Small intestine (tissue), 7 donors: Measurements from ENCODE around the gene RANBP3L. TPM values are rescaled to one million over a fixed set of nuclear protein-coding genes. Genes with fewer than 3 reads are reported as not detected.
A peak's percentile ranks its signal among the peaks of the same experiment; 100 is the strongest.

Experiments
- DNase-seq, 2 donors: peaks; one replicate each; pipeline versions ENCODE4 v3.0.0 to v3.0.0-alpha.2; 2013
- FAIRE-seq: peaks from 2 replicates; lab custom pipeline; 2012; peaks lifted over from hg19 to GRCh38; lab: Jason Lieb, UNC
- H3K27ac ChIP-seq, 3 donors: one replicate each; pipeline ENCODE4 v1.5.1; 2013; ENCODE audit warnings: low read length in 2 of 3, mild to moderate bottlenecking in 2 of 3, control low read depth in 1 of 3, inconsistent platforms in 1 of 3, low read depth in 1 of 3, moderate library complexity in 1 of 3
- H3K27me3 ChIP-seq, 3 donors: one replicate each; pipeline ENCODE4 v1.6.1; 2013; ENCODE audit warnings: low read length in 3 of 3, inconsistent platforms in 1 of 3; ENCODE audit not compliant: control insufficient read depth in 3 of 3, insufficient read depth in 3 of 3
- H3K36me3 ChIP-seq, 3 donors: one replicate each; pipeline ENCODE4 v1.6.1; 2013; ENCODE audit warnings: low read length in 3 of 3, inconsistent platforms in 1 of 3, low read depth in 1 of 3, mild to moderate bottlenecking in 1 of 3, moderate library complexity in 1 of 3; ENCODE audit not compliant: control insufficient read depth in 3 of 3, insufficient read depth in 2 of 3
- H3K4me1 ChIP-seq, 3 donors: one replicate each; pipeline ENCODE4 v1.6.1; 2013; ENCODE audit warnings: low read length in 2 of 3, inconsistent platforms in 1 of 3, low read depth in 1 of 3, mild to moderate bottlenecking in 1 of 3, moderate library complexity in 1 of 3; ENCODE audit not compliant: control insufficient read depth in 3 of 3, insufficient read depth in 2 of 3
- H3K4me3 ChIP-seq, 3 donors: one replicate each; pipeline ENCODE4 v1.5.1; 2013; ENCODE audit warnings: low read length in 3 of 3, control low read depth in 1 of 3, inconsistent platforms in 1 of 3, low read depth in 1 of 3, mild to moderate bottlenecking in 1 of 3, moderate library complexity in 1 of 3
- H3K9me3 ChIP-seq, 2 donors: one replicate each; pipeline ENCODE4 v1.6.1; 2013; ENCODE audit warnings: low read depth in 1 of 2, low read length in 1 of 2; ENCODE audit not compliant: control insufficient read depth in 2 of 2, insufficient read depth in 1 of 2
- WGBS, 3 donors: extraction: QIAGEN DNeasy Blood & Tissue Kit; methylation state at CpG; one replicate each; pipeline ENCODE4 v1.1.7; 2013; 5-methylcytosine and 5-hydroxymethylcytosine counted together
- polyA plus RNA-seq, 4 donors: library from polyadenylated mRNA; stranded (reverse) in 3 of 4; unstranded in 1 of 4; fragments of 200-250 nt in 3 of 4; fragments of 120-200 nt in 1 of 4; gene quantifications; one replicate each; pipeline versions ENCODE4 v1.2.1 to v1.2.3, GENCODE V29; 2013
- donor health status: healthy with polysubstance abuse.
- donor health status: control.
- donor health status: control.
- donor health status: Bipolar disorder and iron deficiency.
- donor health status: healthy.

The RANBP3L gene
- polyA plus RNA-seq, 4 donors = 0.25 to 0.31 TPM; not detected in 2

- no peaks in the 10 kb centered on the region for H3K27me3 ChIP-seq
- H3K4me1 ChIP-seq = no peaks in the 10 kb centered on the region
- no peak overlapping the region for H3K27ac ChIP-seq
- no peak for DNase-seq
- WGBS, 3 donors = 74 to 84% (median 82%) methylated on average over 6 of the region's 6 CpGs
- no peaks in the 10 kb centered on the region for H3K9me3 ChIP-seq
- H3K36me3 ChIP-seq = no peaks in the 10 kb centered on the region
- no peak overlapping the region for H3K4me3 ChIP-seq
- FAIRE-seq = no peak
Measured at GRCh38 chr5:36261186-36261585, 40.5 kb downstream of the RANBP3L start.

- no peaks in the 10 kb centered on the region for H3K27me3 ChIP-seq
- DNase-seq (no peak), FAIRE-seq (no peak)
- no peaks in the 10 kb centered on the region for H3K36me3 ChIP-seq
- no peak overlapping the region for H3K4me3 ChIP-seq
- H3K4me1 ChIP-seq = no peaks in the 10 kb centered on the region
- no peak overlapping the region for H3K27ac ChIP-seq
- no peaks in the 10 kb centered on the region for H3K9me3 ChIP-seq
- WGBS, 3 donors = 65 to 91% (median 66%) methylated on average over 4 of the region's 4 CpGs
Measured at GRCh38 chr5:36253575-36253974, 48.1 kb downstream of the RANBP3L start.

GRCh38 chr5:36252722-36253365 is 48.9 kb downstream of the RANBP3L start:
- H3K27ac ChIP-seq = no peak overlapping the region
- 75 to 89% (median 87%) methylated on average over 3 of the region's 3 CpGs for WGBS, 3 donors
- DNase-seq (no peak), FAIRE-seq (no peak)
- no peaks in the 10 kb centered on the region for H3K9me3 ChIP-seq
- H3K36me3 ChIP-seq = no peaks in the 10 kb centered on the region
- H3K4me3 ChIP-seq = no peak overlapping the region
- no peaks in the 10 kb centered on the region for H3K4me1 ChIP-seq
- H3K27me3 ChIP-seq = no peaks in the 10 kb centered on the region

GRCh38 chr5:36251218-36251617 is 50.5 kb downstream of the RANBP3L start:
- Histone ChIP-seq H3K9me3 (no peaks in the 10 kb centered on the region), H3K4me3 (no peak overlapping the region), H3K27me3 (no peaks in the 10 kb centered on the region), H3K4me1 (no peaks in the 10 kb centered on the region), H3K27ac (no peak overlapping the region), H3K36me3 (no peaks in the 10 kb centered on the region)
- WGBS, 3 donors = 87 to 93% (median 91%) methylated on average over 3 of the region's 3 CpGs
- DNase-seq (no peak), FAIRE-seq (no peak)

DNA sequence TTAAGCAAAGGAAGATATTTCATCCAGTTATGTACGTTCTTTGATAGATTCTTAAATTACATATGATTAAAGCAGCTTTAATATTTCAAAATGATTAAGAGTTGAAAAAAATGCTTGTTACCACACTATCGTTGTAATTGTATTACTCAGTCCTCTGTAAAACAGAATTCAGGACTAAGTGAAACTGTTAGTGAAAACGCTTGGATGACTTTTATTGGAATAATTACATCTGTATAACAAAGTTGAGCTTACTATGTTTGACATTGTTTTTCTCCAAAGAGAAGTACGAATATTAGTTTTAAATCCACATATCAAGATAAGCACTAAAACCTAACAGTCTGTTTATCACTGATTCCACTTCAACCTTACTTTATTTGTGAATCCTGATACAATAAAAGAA is 51.3 kb downstream of the RANBP3L start:
- H3K4me3 ChIP-seq = no peak overlapping the region
- WGBS, 3 donors = 78 to 85% (median 81%) methylated on average over 4 of the region's 4 CpGs
- no peak for FAIRE-seq
- H3K27ac ChIP-seq = no peak overlapping the region
- H3K4me1 ChIP-seq = no peaks in the 10 kb centered on the region
- DNase-seq = no peak
- H3K36me3 ChIP-seq = no peaks in the 10 kb centered on the region
- no peaks in the 10 kb centered on the region for H3K27me3 ChIP-seq
- no peaks in the 10 kb centered on the region for H3K9me3 ChIP-seq

DNA sequence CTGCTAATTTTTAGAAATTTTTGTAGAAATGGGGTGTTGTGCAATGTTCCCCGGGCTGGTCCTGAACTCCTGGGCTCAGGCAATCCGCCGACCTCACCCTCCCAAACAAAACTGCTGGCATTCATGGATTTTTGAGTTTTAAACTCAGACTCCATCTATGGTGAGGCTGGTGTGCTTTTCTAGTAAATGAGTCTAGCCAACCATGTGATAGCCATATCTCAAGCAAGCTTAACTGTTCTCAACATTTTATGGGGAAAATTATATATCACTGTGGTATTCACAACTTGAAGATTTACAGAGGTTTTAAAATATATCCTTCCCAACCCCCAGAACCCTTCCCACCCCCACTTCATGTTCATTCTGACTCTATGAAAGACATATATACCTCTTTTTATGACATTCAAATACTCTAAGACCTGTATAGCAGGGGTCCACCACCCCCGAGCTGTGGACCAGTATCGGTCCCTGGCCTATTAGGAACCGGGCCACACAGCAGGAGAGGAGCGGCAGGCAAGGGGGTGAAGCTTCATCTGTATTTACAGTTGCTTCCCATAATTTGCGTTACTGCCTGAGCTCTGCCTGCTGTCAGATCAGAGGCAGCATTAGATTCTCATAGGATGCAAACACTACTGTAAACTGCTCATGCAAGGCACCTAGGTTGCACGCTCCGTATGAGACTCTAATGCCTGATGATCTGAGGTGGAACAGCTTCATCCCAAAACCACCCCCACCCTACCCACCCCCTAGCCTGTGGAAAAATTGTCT is 55.5 kb downstream of the RANBP3L start:
- 90 to 96% (median 94%) methylated on average over 10 of the region's 10 CpGs for WGBS, 3 donors
- H3K27me3 ChIP-seq = no peaks in the 10 kb centered on the region
- peaks cover 0 to 6% (median 0%) of the 10 kb centered on the region in 3 donors for H3K4me1 ChIP-seq
- no peaks in the 10 kb centered on the region for H3K36me3 ChIP-seq
- FAIRE-seq (no peak), DNase-seq (no peak)
- no peaks in the 10 kb centered on the region for H3K9me3 ChIP-seq
- H3K27ac ChIP-seq = no peak overlapping the region
- no peak overlapping the region for H3K4me3 ChIP-seq

DNA sequence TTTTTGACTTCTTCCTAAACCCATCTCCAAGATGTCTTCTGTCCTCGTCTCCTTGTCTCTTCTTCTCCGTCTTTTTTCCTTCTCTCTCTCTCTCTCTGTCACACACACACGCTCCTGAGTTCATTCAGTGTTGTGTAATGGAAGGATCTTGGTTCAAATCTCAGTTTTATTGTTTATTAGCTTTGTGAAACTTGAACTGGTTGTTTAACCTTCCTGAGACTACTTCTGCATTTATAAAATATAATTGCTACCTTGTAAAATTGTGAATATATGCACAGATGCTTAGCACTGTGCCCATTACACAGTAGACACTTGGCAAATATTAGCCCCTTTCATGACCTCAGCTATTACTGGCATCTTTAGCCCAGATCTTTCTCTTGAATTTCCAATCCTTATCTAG is 57.6 kb downstream of the RANBP3L start:
- Histone ChIP-seq H3K4me1 (peaks cover 0 to 20% (median 4%) of the 10 kb centered on the region in 3 donors), H3K9me3 (no peaks in the 10 kb centered on the region), H3K36me3 (no peaks in the 10 kb centered on the region), H3K27me3 (no peaks in the 10 kb centered on the region), H3K4me3 (no peak overlapping the region), H3K27ac (no peak overlapping the region)
- peak in 1 of 2 donors; percentile 13 for DNase-seq
- no peak for FAIRE-seq
- 88 to 91% (median 90%) methylated on average over 3 of the region's 3 CpGs for WGBS, 3 donors

DNA sequence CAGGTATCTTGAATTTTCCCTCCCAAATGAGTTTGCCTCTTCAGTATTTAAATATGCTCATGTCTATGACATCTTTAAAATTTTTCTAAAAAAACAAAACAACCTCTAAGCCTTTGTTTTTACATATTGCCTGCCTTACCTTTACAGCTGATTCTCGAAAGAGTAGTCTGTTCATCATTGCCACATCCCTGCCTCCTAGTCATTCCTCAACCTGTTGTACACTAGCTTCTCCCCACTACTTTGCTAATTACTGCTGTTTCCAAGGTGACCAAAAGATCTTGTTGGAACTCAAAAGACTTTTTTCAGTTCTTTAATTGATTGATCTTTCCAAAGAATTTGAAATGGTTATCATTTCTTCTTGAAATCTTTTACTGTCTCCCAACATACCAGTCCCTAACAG is 58.0 kb downstream of the RANBP3L start:
- no peak for FAIRE-seq

More for the DNA sequence above, 58.0 kb downstream of the RANBP3L start:
- Histone ChIP-seq H3K27me3 (no peaks in the 10 kb centered on the region), H3K4me3 (no peak overlapping the region), H3K27ac (no peak overlapping the region), H3K9me3 (no peaks in the 10 kb centered on the region), H3K36me3 (no peaks in the 10 kb centered on the region), H3K4me1 (peaks cover 0 to 23% (median 4%) of the 10 kb centered on the region in 3 donors)
- DNase-seq = peak in 1 of 2 donors; percentile 13
- 78 to 97% (median 88%) methylated on average over 1 of the region's 1 CpG for WGBS, 3 donors
